ENCODE results near the gene SPHKAP. TPM values are rescaled to one million over a fixed set of nuclear protein-coding genes. Genes with fewer than 3 reads are reported as not detected.
"Not testable (repeated sequence)": the region's sequence is repeated elsewhere in the genome, so short reads cannot be mapped to it uniquely, and the experiment has no call there.

Gene SPHKAP, protein sequence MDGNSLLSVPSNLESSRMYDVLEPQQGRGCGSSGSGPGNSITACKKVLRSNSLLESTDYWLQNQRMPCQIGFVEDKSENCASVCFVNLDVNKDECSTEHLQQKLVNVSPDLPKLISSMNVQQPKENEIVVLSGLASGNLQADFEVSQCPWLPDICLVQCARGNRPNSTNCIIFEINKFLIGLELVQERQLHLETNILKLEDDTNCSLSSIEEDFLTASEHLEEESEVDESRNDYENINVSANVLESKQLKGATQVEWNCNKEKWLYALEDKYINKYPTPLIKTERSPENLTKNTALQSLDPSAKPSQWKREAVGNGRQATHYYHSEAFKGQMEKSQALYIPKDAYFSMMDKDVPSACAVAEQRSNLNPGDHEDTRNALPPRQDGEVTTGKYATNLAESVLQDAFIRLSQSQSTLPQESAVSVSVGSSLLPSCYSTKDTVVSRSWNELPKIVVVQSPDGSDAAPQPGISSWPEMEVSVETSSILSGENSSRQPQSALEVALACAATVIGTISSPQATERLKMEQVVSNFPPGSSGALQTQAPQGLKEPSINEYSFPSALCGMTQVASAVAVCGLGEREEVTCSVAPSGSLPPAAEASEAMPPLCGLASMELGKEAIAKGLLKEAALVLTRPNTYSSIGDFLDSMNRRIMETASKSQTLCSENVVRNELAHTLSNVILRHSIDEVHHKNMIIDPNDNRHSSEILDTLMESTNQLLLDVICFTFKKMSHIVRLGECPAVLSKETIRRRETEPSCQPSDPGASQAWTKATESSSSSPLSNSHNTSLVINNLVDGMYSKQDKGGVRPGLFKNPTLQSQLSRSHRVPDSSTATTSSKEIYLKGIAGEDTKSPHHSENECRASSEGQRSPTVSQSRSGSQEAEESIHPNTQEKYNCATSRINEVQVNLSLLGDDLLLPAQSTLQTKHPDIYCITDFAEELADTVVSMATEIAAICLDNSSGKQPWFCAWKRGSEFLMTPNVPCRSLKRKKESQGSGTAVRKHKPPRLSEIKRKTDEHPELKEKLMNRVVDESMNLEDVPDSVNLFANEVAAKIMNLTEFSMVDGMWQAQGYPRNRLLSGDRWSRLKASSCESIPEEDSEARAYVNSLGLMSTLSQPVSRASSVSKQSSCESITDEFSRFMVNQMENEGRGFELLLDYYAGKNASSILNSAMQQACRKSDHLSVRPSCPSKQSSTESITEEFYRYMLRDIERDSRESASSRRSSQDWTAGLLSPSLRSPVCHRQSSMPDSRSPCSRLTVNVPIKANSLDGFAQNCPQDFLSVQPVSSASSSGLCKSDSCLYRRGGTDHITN (N-terminal part only)
- not detected in 2 replicates for total RNA-seq (2012; rRNA removed)

DNA sequence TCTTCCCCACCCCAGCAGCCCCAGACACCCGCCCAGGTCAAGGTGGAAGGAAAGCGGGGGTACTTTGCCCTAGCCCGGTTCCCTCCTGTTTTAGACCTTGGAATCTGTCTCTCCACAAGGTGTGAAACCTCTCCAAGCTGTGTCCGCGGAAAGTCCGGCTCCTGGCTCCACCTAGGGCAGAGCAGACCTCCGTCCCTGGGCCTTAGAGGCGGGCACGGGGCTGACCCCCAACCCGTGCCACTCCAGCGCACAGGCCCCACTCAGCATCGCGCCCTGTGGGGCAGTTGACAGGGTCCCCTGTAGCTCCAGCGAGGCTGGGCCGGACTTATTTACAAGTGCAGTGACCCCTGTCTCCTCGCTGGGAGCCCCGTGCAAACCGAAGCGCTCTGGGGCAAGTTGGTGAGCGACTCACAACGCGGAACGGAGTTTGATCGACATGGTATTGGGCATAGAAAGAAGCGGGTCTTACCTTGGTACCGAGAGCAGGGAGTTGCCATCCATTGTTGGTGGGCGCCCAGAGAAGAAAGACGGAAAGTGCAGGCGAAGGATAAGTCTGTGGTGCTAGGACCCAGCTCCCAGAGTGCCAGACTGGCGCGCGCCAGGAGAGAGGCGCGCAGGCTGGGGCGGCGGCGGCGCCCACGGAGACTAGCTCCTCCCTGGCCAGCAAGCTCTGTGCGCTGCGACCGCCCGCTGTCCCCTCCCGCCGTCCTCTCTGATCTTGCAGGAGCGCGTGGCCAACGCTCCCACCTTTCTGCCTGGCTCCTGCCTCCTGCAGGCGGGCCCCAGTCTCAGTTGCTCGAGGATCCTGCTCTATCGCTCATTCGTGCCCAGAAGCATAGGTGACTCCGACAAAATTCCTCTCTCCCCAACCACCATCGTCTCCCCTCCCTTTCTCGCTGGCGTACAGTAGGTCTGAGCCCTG is at the start of gene SPHKAP:
Gene SPHKAP (minus strand): TSS at position 590 of the 922 bp plus-strand sequence. CDS start 89 bp downstream, at position 501.
- peak within 1 kb of the TSS; percentile 41 for H3K4me2 ChIP-seq (ENCODE audit: low read length)
- peaks cover 21% of the 10 kb centered on the region for H3K27me3 ChIP-seq (ENCODE audit: control insufficient read depth, insufficient read depth, low read length)
- no peaks in the 10 kb centered on the region for H3K9me3 ChIP-seq (replicated peaks; ENCODE audit: low read length)
- peak within 1 kb of the TSS; percentile 52 for H3K4me3 ChIP-seq (ENCODE audit: low read length)
- H3K9ac ChIP-seq (ENCODE audit: low read depth, low read length), result no peak within 1 kb of the TSS
- H3K4me1 ChIP-seq (ENCODE audit: control insufficient read depth, insufficient read depth, low read length), result peaks cover 4% of the 10 kb centered on the region
- H3K36me3 ChIP-seq (ENCODE audit: insufficient read depth, low read length), result no peaks in the 10 kb centered on the region

DNA sequence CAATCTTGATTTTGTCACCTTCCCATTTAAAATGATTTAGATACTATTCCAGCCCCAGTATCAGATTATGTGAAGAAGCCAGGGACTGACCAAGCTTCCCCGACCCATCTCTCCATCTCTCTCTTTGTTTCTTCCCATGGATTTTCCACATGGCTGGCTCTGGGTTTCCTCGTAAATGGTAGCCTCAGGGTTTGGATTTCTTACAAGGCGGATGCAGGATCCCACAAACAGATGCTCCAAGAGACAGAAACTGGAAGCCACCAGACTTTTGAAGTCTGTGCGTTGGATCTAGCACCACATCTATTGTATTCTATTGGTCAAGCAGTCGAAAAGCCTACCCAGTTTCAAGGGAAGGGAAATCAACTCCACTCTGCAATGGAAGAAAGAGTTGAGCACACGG is 46.0 kb upstream of the SPHKAP start:
- Histone ChIP-seq H3K9me3 (replicated peaks; ENCODE audit: low read length) (no peaks in the 10 kb centered on the region), H3K36me3 (ENCODE audit: insufficient read depth, low read length) (no peaks in the 10 kb centered on the region), H3K4me1 (ENCODE audit: control insufficient read depth, insufficient read depth, low read length) (no peaks in the 10 kb centered on the region), H3K9ac (ENCODE audit: low read depth, low read length) (no peak overlapping the region), H3K27me3 (ENCODE audit: control insufficient read depth, insufficient read depth, low read length) (no peaks in the 10 kb centered on the region), H3K4me3 (ENCODE audit: low read length) (no peak overlapping the region), H3K4me2 (ENCODE audit: low read length) (no peak overlapping the region)

DNA sequence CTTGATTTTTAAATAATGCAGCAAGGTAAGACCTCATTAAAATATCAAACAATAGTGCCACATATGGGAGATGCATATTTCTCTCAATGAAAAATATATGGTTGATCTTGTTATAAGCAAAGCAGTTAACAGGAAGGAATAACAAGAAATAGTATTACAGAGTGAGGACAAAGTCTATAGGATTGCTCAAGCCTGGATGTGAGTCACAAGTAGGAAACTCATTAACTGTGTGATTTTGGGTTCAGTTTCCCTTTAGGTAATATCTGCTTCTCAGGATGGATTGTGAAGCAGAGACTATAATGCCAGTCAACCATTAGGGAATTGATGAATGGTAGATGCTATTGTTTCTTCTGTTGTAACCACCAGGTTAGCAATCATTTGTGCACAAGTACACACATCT is 42.9 kb upstream of the SPHKAP start:
- Histone ChIP-seq H3K4me2 (ENCODE audit: low read length) (no peak overlapping the region), H3K4me3 (ENCODE audit: low read length) (no peak overlapping the region), H3K9ac (ENCODE audit: low read depth, low read length) (no peak overlapping the region), H3K36me3 (ENCODE audit: insufficient read depth, low read length) (no peaks in the 10 kb centered on the region), H3K9me3 (replicated peaks; ENCODE audit: low read length) (no peaks in the 10 kb centered on the region), H3K4me1 (ENCODE audit: control insufficient read depth, insufficient read depth, low read length) (no peaks in the 10 kb centered on the region), H3K27me3 (ENCODE audit: control insufficient read depth, insufficient read depth, low read length) (no peaks in the 10 kb centered on the region)

DNA sequence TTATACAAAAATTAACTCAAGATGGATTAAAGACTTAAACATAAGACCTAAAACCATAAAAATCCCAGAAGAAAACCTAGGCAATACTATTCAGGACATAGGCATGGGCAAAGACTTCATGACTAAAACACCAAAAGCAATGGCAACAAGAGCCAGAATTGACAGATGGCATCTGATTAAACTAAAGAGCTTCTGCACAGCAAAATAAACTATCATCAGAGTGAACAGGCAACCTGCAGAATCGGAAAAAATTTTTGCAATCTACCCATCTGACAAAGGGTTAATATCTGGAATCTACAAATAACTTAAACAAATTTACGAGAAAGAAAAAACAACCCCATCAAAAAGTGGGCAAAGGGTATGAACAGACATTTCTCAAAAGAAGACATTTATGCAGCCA is 37.1 kb upstream of the SPHKAP start:
- H3K4me2 ChIP-seq (ENCODE audit: low read length); H3K36me3 ChIP-seq (ENCODE audit: insufficient read depth, low read length); H3K4me1 ChIP-seq (ENCODE audit: control insufficient read depth, insufficient read depth, low read length); H3K9me3 ChIP-seq (replicated peaks; ENCODE audit: low read length); H3K27me3 ChIP-seq (ENCODE audit: control insufficient read depth, insufficient read depth, low read length); H3K4me3 ChIP-seq (ENCODE audit: low read length); H3K9ac ChIP-seq (ENCODE audit: low read depth, low read length): not testable (repeated sequence)

DNA sequence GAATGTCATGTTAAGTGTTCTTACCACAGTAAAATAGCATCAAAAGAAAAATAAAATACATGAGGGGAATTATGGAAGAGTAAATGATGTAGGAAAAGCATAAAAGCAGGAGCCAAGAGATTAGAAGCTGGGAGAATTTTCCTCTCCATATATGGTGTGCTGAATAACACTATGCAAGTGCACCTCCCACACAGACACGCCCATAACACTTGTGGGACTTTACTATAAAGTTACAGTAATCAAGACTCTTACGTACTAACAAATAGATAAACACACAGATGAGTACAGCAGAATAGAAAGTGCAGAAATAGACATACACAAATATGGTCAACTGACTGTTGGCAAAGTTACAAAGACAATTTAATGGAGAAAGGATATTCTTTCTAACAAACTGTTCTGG is 16.0 kb upstream of the SPHKAP start:
- Histone ChIP-seq H3K9ac (ENCODE audit: low read depth, low read length) (no peak overlapping the region), H3K27me3 (ENCODE audit: control insufficient read depth, insufficient read depth, low read length) (no peaks in the 10 kb centered on the region), H3K9me3 (replicated peaks; ENCODE audit: low read length) (no peaks in the 10 kb centered on the region), H3K4me2 (ENCODE audit: low read length) (no peak overlapping the region), H3K36me3 (ENCODE audit: insufficient read depth, low read length) (no peaks in the 10 kb centered on the region), H3K4me1 (ENCODE audit: control insufficient read depth, insufficient read depth, low read length) (no peaks in the 10 kb centered on the region), H3K4me3 (ENCODE audit: low read length) (no peak overlapping the region)

DNA sequence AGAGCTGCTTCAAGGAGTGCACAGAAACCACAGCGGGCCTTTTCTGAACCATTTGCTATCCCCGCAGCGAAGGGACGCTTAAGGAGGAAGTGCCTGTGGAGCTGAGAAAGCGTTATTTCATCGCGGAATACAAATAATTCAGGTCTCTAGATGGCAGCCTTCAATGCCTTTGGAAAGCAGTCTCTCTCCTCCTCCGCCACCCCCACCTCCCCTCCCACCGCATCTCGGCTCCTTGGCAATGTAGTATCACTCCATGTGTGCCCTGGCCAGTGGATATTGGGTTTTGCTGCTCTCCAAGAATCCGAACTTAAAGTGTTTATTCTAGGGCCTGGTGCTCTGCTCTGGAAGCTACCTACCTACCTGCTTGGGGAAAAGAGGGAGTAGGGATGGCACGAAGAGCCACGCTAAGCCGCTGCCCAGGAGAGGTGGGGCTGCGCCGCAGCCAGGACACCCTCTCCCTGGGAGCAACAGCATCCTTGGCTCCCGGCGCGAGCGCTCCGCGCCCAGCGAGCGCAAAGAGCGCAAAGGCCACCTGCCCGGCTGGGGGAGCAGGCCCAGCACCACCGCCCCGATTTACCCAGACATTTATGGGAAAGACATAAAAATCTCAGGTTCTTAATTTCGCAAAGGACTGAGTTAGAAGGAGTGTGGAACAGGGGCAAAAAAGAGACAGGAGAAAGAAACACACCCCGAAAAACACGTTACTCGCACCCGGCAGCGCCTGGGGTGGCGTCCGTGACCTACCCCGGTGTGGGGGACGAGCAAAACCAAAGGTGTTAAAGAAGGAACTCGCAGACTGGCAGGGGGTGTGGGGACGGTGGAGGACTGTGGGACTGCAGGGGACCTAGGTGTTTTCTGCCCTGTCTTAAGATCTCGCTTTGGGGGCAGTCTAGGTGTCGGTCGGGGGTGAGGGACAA is 1.0 kb downstream of the SPHKAP start:
- no peak overlapping the region for H3K9ac ChIP-seq (ENCODE audit: low read depth, low read length)
- no peak overlapping the region for H3K4me3 ChIP-seq (ENCODE audit: low read length)
- no peaks in the 10 kb centered on the region for H3K36me3 ChIP-seq (ENCODE audit: insufficient read depth, low read length)

DNA sequence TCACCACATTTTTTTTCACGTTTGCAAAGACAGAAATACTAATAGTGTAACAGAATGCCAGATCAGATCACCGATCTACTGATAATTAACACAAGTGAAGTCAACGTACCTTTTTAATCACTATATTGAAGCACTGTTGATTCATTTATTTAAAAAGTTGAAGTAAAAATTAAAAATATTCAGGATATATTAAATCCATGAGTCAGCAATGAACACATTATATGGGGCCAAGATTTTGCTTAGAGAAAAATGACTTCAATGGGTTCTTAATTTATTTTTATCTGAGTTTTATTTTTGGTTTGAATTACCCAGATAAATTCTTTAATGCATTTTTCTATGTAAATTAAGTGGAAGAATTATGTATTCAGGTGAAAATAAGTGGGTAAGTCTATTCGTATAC is 14.2 kb downstream of the SPHKAP start:
- Histone ChIP-seq H3K4me1 (ENCODE audit: control insufficient read depth, insufficient read depth, low read length) (no peaks in the 10 kb centered on the region), H3K4me3 (ENCODE audit: low read length) (no peak overlapping the region), H3K4me2 (ENCODE audit: low read length) (no peak overlapping the region), H3K9me3 (replicated peaks; ENCODE audit: low read length) (no peaks in the 10 kb centered on the region), H3K36me3 (ENCODE audit: insufficient read depth, low read length) (no peaks in the 10 kb centered on the region), H3K27me3 (ENCODE audit: control insufficient read depth, insufficient read depth, low read length) (no peaks in the 10 kb centered on the region), H3K9ac (ENCODE audit: low read depth, low read length) (no peak overlapping the region)

More for the DNA sequence above, 1.0 kb downstream of the SPHKAP start:
- peaks cover 4% of the 10 kb centered on the region for H3K4me1 ChIP-seq (ENCODE audit: control insufficient read depth, insufficient read depth, low read length)
- H3K9me3 ChIP-seq (replicated peaks; ENCODE audit: low read length), result no peaks in the 10 kb centered on the region
- peaks cover 21% of the 10 kb centered on the region for H3K27me3 ChIP-seq (ENCODE audit: control insufficient read depth, insufficient read depth, low read length)
- no peak overlapping the region for H3K4me2 ChIP-seq (ENCODE audit: low read length)

DNA sequence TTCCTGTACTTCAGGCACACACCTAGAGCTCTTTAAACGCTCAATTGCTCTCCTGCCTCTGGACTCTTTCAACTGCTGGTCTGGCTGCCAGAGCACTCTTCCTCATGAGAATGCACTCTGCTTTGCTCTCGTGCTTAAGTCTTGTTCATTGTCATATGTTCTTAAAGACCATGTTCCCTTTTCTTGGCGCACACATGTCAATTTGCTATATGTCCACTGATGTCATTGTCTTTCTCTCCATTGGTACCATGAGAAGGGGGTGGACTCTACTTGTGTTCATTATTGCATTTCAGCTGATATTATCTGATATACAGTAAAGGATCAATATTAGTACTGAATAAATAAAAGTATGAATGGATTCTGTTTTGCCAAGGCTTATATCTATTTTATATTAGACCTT is 16.8 kb downstream of the SPHKAP start:
- H3K4me2 ChIP-seq (ENCODE audit: low read length), result no peak overlapping the region
- no peak overlapping the region for H3K9ac ChIP-seq (ENCODE audit: low read depth, low read length)
- H3K4me3 ChIP-seq (ENCODE audit: low read length), result no peak overlapping the region
- no peaks in the 10 kb centered on the region for H3K4me1 ChIP-seq (ENCODE audit: control insufficient read depth, insufficient read depth, low read length)
- no peaks in the 10 kb centered on the region for H3K27me3 ChIP-seq (ENCODE audit: control insufficient read depth, insufficient read depth, low read length)
- H3K9me3 ChIP-seq (replicated peaks; ENCODE audit: low read length), result no peaks in the 10 kb centered on the region
- H3K36me3 ChIP-seq (ENCODE audit: insufficient read depth, low read length), result no peaks in the 10 kb centered on the region

DNA sequence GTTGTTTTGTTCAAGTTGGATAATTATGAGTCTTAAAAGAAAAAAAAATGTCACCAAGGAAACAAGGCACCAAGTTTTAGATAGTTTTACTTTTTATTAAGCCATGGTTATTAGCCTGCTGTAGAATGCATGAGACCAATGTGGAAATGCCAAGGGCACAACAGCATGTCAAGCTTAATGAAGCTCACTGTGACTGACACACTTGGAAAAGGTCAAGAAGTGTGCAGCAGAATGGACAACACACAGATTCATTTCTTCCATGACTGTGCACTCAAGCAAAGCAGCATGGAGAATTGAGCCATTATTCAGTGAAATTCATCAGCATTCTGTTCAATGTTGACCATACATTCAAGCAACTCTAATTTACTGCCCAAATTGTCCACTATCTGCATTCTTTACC is 23.6 kb downstream of the SPHKAP start:
- Histone ChIP-seq H3K4me3 (ENCODE audit: low read length) (no peak overlapping the region), H3K27me3 (ENCODE audit: control insufficient read depth, insufficient read depth, low read length) (no peaks in the 10 kb centered on the region), H3K9ac (ENCODE audit: low read depth, low read length) (no peak overlapping the region), H3K36me3 (ENCODE audit: insufficient read depth, low read length) (no peaks in the 10 kb centered on the region), H3K4me2 (ENCODE audit: low read length) (no peak overlapping the region), H3K4me1 (ENCODE audit: control insufficient read depth, insufficient read depth, low read length) (no peaks in the 10 kb centered on the region), H3K9me3 (replicated peaks; ENCODE audit: low read length) (no peaks in the 10 kb centered on the region)

DNA sequence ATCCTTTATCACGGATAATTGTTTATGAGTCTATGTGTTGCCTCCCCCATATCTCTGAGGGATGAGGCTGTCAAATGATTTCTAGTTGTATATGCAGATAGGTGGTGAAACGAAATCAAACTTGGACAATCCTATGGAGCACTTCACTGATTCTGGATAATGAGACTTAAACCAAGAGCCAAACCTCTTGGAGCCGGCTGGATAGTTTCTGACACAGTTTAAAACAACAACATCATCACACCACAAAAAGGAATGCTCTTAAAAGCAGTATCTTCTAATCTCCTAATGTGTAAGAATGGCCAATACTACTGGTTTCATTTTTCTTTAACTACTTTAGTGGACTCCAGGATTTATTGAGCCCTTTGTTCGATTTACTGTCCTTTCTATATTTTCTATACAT is 36.5 kb downstream of the SPHKAP start:
- Histone ChIP-seq H3K4me2 (ENCODE audit: low read length) (no peak overlapping the region), H3K9ac (ENCODE audit: low read depth, low read length) (no peak overlapping the region), H3K9me3 (replicated peaks; ENCODE audit: low read length) (no peaks in the 10 kb centered on the region), H3K4me1 (ENCODE audit: control insufficient read depth, insufficient read depth, low read length) (no peaks in the 10 kb centered on the region), H3K36me3 (ENCODE audit: insufficient read depth, low read length) (no peaks in the 10 kb centered on the region), H3K27me3 (ENCODE audit: control insufficient read depth, insufficient read depth, low read length) (no peaks in the 10 kb centered on the region), H3K4me3 (ENCODE audit: low read length) (no peak overlapping the region)

All from skeletal muscle satellite cell (primary cell).